HG02840 (cell line): ENCODE data around the gene RPTOR.

Experiments
- ATAC-seq: cut with Tn5 transposase; IDR thresholded peaks from one replicate; pipeline ENCODE4 v1.9.1; 2021; ENCODE audit warnings: mild to moderate bottlenecking, moderate library complexity, moderate number of reproducible peaks; ENCODE audit not compliant: unreplicated experiment, low FRiP score

Gene RPTOR

DNA sequence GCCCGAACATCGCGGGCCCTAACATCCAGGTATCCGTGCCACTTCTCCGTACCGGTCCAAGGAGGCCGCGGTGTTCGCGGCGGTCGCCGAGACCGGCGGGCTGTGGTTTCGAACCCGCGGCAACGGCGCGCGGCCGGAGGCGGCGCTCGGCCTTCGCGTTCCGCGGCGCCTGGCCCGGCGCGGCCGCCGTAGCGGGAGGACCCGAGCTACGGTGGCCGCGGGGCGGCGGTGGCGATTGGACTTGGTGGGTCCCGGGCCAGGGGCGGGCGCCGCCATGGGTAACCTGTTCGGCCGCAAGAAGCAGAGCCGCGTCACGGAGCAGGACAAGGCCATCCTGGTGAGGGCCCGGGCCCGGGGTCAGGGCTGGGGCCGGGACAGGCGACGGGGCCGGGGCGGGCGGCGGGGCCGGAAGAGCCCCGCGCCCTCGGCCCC, 447.0 kb downstream of the RPTOR start, which contains the start of gene CHMP6:
Gene CHMP6 (plus strand): TSS at position 197 of the 432 bp plus-strand sequence. CDS start 78 bp downstream, at position 275.
- ATAC-seq: no peak

DNA sequence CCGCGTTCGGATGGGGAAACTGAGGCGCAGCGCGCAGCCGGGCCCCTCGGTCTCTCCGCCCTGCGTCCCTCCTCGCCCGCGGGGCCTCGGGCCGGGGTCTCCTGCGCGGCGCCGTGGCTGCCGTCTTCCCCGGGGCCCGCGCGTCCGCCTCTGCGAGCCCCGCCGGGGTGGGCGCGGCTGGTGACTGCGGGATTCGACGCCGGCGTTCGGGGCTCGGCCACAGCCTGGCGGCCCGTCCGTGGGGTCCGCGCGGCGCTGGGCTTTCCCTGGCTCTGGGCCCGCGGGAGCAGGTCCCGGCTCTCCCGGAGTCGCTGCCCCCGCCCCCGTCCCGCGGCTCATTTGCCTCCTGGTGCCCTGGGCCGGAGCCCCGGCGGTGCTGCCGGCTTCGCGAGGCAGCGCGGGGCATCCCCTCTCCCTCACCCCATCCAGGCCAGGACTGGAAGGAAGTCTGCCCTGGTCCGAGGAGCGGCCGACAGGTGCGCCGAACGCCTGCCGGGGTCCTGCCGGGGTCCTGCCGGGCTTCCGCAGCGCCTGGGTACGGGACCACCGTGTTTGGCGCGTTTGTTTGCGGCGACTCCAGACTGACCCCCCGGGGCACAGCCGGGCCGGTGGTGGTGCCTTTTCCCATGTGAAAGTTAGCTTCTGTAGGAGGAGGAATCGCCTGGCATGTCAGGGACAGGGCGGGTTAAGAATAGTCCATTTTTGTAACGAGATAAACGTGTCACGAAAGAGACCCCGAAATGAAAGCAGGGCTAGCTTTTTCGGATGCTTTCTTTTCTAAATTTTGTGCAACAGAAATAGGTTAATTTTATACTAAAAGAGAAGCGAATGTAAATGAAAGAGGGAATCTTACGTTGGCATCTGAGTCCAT, 447.7 kb downstream of the RPTOR start:
- ATAC-seq: no peak

DNA sequence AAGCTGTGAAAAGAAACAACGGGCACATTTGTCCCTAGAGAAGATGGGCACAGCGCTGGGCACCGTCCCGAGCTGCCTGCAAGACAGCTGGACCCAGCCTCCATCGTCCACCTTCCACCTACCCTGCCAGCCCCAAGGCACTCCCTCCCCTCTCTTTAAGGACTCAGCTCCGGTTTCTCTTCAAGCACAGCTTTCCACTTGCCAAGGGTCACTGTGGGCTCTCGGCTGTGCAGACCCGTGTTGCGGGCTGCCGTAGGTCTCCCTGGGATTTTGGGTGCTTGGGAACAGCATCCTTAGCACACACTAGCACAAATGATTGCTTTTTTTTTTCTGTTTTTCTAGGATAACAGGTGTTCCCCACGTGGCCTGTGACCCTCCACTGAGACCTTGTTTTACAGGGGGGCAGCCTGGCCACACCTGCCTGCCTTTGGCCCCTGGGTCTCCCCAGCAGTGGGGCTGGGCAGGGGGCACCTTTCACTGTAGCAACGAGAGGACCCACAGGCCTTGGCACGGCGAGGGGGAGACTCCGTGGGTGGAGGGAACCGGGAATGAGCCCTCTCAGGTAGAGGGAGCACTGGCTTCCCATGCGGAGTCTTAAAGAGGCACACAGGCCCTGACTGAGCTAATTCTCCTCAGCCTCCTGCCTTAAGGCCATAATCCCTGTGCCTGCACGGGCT, 448.4 kb downstream of the RPTOR start:
- ATAC-seq: no peak

GRCh38 chr17:80995131-80995530, 450.5 kb downstream of the RPTOR start:
- ATAC-seq: no peak

GRCh38 chr17:80996422-80997305, 452.0 kb downstream of the RPTOR start:
- no peak for ATAC-seq

GRCh38 chr17:80997424-80998117, 452.9 kb downstream of the RPTOR start:
- ATAC-seq: no peak

- no peak for ATAC-seq
These were observed 453.6 kb downstream of the RPTOR start for GRCh38 chr17:80998118-80998747.

DNA sequence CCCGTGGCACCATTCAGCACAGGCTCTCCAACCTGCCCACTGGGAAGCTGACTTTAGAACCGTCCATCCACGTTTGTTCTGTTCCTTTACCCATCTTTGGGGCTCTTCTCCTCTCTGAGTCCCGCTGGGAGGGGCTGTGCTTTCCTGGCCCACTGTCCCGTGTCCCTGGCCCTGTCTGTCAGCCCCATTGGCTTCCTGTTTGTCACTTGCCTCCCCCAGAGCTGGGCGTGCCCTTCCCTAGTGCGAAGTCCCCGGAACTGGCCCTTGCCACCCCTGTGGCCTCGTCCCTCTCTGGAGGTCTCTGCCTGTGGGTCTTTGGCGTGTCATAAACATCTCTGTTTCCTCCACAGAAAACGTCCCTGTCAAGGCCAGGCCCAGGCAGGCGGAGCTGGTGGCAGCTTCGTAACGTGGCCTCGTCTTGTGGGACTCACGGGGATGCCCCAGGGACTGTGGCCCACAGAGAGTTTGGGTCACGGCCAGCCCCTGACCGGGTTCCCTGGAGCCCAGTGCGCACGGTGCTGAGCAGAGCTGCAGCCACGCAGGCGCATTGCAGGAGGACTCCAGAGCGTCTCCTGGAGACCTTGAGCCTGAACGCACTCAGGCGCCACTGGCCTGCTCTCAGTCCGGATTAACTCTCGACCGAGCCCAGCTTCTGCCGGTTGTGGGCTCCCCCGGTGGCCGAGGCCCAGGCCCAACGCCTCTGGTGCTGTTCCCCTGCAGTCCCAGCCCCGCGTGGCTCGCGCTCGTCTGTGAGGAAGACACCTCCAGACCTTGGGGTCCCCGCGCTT, 454.3 kb downstream of the RPTOR start:
- ATAC-seq: no peak

DNA sequence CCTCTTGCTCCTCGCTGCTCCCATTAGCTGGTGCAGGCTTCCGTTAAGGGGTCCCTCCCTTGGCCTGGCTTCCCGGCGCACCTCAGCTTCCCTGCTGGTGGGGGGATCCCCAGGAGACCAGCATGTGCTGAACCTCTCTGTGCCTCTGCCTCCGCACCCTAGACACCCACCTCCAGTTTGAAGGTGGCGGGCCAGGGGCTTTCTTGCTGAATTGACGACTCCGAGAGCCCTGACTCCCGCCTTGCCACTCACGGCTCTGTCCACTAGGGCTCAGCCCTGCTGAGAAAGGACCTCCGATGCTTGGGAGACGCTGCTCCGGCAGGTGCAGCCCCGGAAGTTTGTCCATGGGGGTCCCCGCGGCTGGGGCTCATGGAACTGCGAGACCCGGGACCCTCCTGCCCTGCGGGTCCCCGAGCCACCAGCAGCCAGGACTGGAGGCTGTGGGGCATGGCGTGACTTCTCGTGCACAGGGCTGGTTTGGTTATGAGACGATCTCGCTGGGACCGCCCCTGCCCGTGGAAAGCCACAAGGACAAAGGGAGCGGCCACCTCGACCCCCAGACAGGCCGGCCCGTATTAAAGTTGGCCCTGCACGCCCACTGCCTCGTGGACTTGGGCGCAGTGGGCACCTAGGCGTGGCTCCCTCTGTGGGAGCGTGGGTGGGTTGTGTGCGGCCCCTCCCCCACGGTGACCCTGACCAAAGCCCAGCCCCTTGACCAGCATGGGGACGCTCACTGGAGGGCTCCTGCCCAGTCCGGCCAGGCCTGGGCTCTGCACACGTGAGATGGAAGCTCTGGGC, 455.1 kb downstream of the RPTOR start:
- ATAC-seq: no peak

- ATAC-seq: no peak
These were observed 455.6 kb downstream of the RPTOR start for GRCh38 chr17:81000334-81000630.

DNA sequence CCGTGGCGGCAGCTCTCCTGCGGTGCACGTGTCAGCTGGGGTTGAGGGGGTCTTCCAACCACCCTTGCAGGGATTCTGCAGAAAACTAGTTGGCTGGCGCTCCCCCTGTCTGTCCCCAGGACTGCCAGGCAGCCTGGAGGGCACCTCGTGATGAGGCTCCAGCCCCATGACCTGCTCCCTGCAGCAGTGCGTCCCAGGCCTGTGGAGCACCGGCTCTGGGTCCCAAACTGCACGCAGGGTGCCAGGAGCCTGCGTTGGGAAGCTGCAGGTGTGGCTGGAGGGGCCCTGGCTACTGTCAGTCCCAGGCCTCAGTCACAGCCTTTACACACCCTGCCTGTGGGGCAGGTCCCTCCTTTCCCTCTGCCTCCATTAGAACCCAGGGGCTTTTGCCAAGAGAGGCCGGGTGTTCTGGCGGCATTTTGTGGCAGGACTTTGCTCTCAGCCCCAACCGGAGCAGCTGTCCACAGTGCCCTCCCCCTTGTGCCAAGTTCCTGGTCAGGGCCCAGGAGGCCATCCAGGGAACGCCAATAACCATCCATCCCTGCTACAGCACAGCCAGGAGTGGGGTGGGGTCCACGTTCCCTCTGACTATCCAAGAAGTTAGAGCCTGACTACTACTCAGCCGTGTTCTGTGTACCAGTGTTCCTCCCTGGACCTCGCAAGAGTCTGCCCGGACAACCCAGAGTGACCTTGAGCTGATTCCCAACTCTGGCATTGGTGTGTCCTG, 456.2 kb downstream of the RPTOR start:
- no peak for ATAC-seq

- no peak for ATAC-seq
These were observed 457.4 kb downstream of the RPTOR start for GRCh38 chr17:81002013-81002384.

DNA sequence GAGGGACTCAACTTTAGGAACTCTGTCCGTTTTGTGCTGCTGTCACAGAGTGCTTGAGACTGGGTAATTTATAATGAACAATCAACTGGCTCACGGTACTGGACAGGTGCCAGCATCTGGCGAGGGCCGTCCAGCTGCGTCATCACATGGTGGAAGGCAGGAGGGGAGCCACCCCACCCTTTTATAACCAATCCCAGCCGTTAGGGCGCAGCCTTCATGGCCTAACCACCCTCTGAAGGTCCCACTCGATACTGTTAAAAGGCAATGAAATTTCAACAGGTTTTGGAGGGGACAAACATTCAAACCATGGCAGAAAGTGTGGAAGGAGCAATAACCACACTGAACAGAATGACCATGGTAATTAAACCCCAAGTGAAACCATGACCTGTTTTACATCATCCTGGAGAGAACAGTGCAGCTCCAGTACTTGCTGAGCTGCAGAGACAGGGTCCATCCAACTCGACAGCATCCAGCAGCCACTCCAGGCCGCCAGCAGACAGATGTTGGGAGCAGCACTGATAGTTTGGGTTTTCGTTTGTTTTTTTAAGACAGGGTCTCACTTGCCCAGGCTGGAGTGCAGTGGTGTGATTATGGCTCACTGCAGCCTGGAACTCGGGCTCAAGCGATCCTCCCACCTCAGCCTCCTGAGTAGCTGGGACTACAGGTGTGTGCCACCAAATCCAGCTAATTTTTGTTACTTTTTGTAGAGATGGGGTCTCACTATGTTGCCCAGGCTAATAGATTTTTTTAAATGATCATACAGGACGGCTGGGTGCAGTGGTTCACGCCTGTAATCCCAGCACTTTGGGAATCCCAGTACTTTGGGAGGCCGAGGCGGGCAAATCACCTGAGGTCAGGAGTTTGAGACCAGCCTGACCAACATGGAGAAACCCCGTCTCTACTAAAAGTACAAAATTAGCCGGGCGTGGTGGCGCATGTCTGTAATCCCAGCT, 458.0 kb downstream of the RPTOR start:
- ATAC-seq: no peak

GRCh38 chr17:81003711-81004475, 459.3 kb downstream of the RPTOR start:
- no peak for ATAC-seq

DNA sequence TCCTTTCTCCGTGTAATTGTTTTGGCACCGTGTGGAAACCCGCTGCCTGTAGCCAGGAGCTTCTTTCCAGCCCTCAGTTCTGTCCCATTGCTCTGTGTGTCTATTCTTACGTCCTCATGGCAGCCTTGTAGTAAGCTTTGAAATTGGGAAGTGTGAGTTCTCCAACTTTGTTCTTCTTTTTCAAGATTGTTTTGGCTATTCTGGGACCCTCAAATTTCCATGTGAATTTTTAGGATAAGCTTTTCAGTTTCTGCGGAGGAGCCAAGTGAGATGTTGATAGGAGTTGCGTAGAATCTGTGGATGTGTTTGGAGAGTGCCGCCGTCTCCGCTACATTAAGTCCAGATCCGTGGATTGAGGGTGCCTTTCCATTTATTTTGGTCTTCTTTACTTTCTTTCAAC, 462.3 kb downstream of the RPTOR start:
- no peak for ATAC-seq

GRCh38 chr17:81008140-81008539, 463.5 kb downstream of the RPTOR start:
- no peak for ATAC-seq
